Left ventricle myocardium inferior (tissue), 1 donor: Measurements from ENCODE around the gene TUT1. TPM values are rescaled to one million over a fixed set of nuclear protein-coding genes. Genes with fewer than 3 reads are reported as not detected.
A peak's percentile ranks its signal among the peaks of the same experiment; 100 is the strongest.

Experiments
- DNase-seq: peaks from one replicate; pipeline ENCODE4 v3.0.0-alpha.2; 2020
- H3K27ac ChIP-seq: fragments of 200-600 bp; replicated peaks from 2 replicates; pipeline ENCODE4 v1.8.0; 2021
- H3K27me3 ChIP-seq: fragments of 200-600 bp; 2 replicates; pipeline ENCODE4 v1.8.0; 2021; ENCODE audit warnings: low read depth
- H3K36me3 ChIP-seq: fragments of 200-600 bp; 2 replicates; pipeline ENCODE4 v1.8.0; 2021
- H3K4me1 ChIP-seq: fragments of 200-600 bp; 2 replicates; pipeline ENCODE4 v1.8.0; 2021
- H3K4me3 ChIP-seq: fragments of 200-600 bp; 2 replicates; pipeline ENCODE4 v1.8.0; 2021; ENCODE audit warnings: mild to moderate bottlenecking, moderate library complexity
- H3K9me3 ChIP-seq: fragments of 200-600 bp; replicated peaks from 2 replicates; pipeline ENCODE4 v1.8.0; 2021
- CTCF ChIP-seq: fragments of 200-600 bp; IDR thresholded peaks from 2 replicates; pipeline ENCODE4 v1.8.0; 2021; ENCODE audit warnings: antibody characterized with exemption, mild to moderate bottlenecking, borderline replicate concordance
- intact Hi-C: fragments of 100-400 bp; cut with micrococcal nuclease; formaldehyde crosslinking; loops from one replicate; pipeline ENCODE4 v1.11.0; 2022
- total RNA-seq: library from RNA; stranded (reverse); fragmentation: NEBNext Ultra II Directional; extraction: Animal tissue kit (Norgen Biotek cat#: 25700); gene quantifications from one replicate; pipeline ENCODE4 v1.2.1, GENCODE V29; 2021
- donor health status: DM: no; HTN: yes; CAD: no; lungs with severe emphysema.

Gene TUT1
- total RNA-seq, 1 donor from 2014 or later = 12.5 TPM

DNA sequence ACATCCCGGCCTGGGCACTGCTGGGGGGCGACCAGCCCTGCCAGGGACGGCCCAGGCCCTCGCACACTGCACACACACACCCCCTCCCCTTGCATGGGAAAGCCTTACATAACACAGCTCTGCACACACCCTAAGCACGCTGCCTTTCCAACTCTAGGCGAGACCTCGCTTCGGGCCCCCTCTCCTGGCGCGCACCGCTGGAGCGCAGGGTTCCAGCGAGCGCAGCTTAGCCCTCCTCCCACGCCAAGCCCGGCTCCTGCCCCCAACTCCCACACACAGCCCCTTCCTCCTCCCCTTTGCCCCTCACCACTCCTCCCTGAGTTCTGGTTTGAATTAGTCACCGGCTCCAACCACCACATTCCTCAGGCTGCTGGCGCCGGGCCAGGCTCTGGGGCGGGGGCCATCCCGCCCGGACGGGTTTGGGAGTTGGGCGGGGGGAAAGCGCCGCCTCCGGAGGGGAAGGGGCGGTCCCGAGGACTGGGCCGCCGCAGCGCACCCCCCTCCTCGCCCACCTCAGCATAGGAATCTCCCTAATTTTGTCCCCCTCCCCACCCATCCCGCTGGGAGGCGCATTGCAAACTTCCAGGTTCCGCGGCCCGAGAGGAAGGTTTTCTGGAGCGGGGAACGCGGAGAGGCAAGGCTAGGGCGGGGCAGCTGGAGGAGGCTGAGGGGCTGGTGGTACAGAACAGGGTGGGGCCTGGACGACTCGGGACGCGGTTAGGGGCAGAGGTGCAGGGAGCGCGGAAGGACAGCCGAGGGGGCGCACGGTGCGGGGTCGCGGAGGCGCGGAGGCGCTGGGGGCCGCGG is 45.7 kb downstream of the TUT1 start:
- peak; percentile 23 for TF ChIP-seq CTCF
- H3K4me3 ChIP-seq = peak overlapping the region; percentile 100
- H3K4me1 ChIP-seq = peaks cover 98% of the 10 kb centered on the region
- DNase-seq = peak; percentile 95
- H3K27me3 ChIP-seq = no peaks in the 10 kb centered on the region
- no peaks in the 10 kb centered on the region for H3K36me3 ChIP-seq
- no peaks in the 10 kb centered on the region for H3K9me3 ChIP-seq
- peak overlapping the region; percentile 100 for H3K27ac ChIP-seq
- intact Hi-C loops = loop anchor here (10.0 kb wide), 2 partner anchors 121 to 151 kb away; no protein-coding TSS in a partner anchor

GRCh38 chr11:62544581-62545436 is 46.5 kb downstream of the TUT1 start:
- peak; percentile 53 for DNase-seq
- intact Hi-C loops = loop anchor here (5.0 to 10.0 kb wide), 3 partner anchors 38 to 150 kb away; no protein-coding TSS in a partner anchor

DNA sequence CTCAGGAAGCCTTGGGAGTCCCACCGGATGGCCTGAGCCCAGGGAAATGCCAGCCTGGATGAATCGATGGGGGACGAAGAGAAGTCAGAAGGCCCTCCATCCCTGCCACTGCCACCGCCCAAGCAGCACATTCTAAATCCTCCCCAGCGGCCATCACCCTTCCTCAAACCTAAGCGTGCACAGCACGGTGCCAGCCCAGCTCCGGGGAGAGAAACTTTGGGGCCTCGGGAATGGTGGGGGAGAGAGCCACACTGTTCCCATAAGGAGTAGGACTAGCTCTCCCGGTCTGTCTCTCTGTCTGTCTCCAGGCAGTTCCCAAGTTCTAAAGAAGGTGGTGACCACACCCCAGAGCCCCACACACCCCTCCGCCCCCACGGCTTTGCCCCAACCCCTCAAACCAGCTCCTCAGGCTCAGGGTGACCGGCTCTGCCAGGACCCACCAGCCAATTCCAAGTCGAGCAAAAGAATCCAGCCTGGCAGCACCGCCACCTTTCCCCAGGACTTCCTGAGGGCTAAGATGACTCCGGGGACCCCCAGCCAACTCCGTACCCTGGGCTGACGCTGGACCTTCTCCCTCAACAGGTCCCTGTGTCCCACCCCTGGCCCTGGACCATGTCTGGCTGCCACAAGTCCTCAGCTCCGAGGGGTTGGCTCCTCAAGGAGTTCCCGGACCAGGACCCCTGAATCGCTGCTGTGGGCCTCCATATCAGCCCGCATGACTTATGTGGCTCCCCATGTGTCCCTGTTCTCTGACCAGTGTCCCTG is 47.5 kb downstream of the TUT1 start:
- H3K27ac ChIP-seq = peak overlapping the region; percentile 100
- intact Hi-C loops = loop anchor here (5.0 to 10.0 kb wide), 3 partner anchors 37 to 149 kb away; no protein-coding TSS in a partner anchor
- TF ChIP-seq CTCF = no peak
- peak overlapping the region; percentile 100 for H3K4me3 ChIP-seq
- H3K4me1 ChIP-seq = peaks cover 98% of the 10 kb centered on the region
- no peak for DNase-seq
- H3K27me3 ChIP-seq = no peaks in the 10 kb centered on the region
- H3K9me3 ChIP-seq = no peaks in the 10 kb centered on the region
- H3K36me3 ChIP-seq = no peaks in the 10 kb centered on the region

More at GRCh38 chr11:62544581-62545436, 46.5 kb downstream of the TUT1 start:
- no peak for TF ChIP-seq CTCF
- H3K36me3 ChIP-seq = no peaks in the 10 kb centered on the region
- no peaks in the 10 kb centered on the region for H3K9me3 ChIP-seq
- peaks cover 98% of the 10 kb centered on the region for H3K4me1 ChIP-seq
- no peaks in the 10 kb centered on the region for H3K27me3 ChIP-seq
- peak overlapping the region; percentile 100 for H3K27ac ChIP-seq
- peak overlapping the region; percentile 100 for H3K4me3 ChIP-seq

GRCh38 chr11:62542750-62543567 is 48.4 kb downstream of the TUT1 start:
- Histone ChIP-seq H3K4me3 (peak overlapping the region; percentile 100), H3K4me1 (peaks cover 98% of the 10 kb centered on the region), H3K27ac (peak overlapping the region; percentile 100), H3K9me3 (no peaks in the 10 kb centered on the region), H3K27me3 (no peaks in the 10 kb centered on the region), H3K36me3 (no peaks in the 10 kb centered on the region)
- intact Hi-C loops = loop anchor here (5.0 to 10.0 kb wide), 3 partner anchors 36 to 148 kb away; no protein-coding TSS in a partner anchor
- peak; percentile 87 for DNase-seq
- TF ChIP-seq CTCF = peak; percentile 99
